DOHH2 (cell line): ENCODE measurements around the gene HS6ST1.

Experiments
- EZH2phosphoT487 ChIP-seq: fragments of 200-600 bp; sonication (generic); IDR thresholded peaks from 2 replicates; pipeline ENCODE4 v1.6.1; 2017; ENCODE audit warnings: borderline replicate concordance, mild to moderate bottlenecking, antibody characterized with exemption, low read length, moderate library complexity, mixed read lengths
- TF ChIP-seq, protein P1 (sequence below): fragments of 200-600 bp; sonication (generic); IDR thresholded peaks from one replicate; pipeline ENCODE4 v1.5.1; 2014; ENCODE audit warnings: antibody characterized with exemption, mild to moderate bottlenecking, low read depth, low read length; ENCODE audit not compliant: poor library complexity, severe bottlenecking

DNA sequence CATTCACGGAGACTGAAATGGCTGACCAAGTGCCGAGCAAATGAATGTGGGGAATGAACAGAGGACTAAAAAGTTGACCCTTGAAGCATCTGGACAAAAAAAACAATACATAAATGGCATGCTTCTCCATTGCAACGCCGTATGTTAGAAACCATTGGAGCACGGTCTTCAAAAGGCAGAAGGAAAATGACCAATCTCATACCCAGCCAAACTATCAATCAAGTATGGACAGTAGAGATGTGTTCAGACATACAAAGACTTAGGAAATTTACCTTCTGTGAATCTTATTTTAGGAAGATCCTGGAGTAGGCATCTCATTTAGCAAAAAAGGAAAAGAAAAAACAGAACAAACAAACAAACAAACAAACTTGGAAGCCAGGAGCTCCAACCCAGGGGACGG lies 44.5 kb downstream of the HS6ST1 start:
- TF ChIP-seq EZH2phosphoT487 = no peak
- TF ChIP-seq, protein P1, sequence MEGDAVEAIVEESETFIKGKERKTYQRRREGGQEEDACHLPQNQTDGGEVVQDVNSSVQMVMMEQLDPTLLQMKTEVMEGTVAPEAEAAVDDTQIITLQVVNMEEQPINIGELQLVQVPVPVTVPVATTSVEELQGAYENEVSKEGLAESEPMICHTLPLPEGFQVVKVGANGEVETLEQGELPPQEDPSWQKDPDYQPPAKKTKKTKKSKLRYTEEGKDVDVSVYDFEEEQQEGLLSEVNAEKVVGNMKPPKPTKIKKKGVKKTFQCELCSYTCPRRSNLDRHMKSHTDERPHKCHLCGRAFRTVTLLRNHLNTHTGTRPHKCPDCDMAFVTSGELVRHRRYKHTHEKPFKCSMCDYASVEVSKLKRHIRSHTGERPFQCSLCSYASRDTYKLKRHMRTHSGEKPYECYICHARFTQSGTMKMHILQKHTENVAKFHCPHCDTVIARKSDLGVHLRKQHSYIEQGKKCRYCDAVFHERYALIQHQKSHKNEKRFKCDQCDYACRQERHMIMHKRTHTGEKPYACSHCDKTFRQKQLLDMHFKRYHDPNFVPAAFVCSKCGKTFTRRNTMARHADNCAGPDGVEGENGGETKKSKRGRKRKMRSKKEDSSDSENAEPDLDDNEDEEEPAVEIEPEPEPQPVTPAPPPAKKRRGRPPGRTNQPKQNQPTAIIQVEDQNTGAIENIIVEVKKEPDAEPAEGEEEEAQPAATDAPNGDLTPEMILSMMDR = no peak
